PC-9 (cell line): ENCODE data around the gene PRSS33. TPM values are rescaled to one million over a fixed set of nuclear protein-coding genes. Genes with fewer than 3 reads are reported as not detected.

Source experiments
- BruUV-seq: library from RNA; stranded (reverse); fragments of 400-500 nt; replicated peaks from 2 replicates; lab custom pipeline; 2021; lab: Mats Ljungman, UMichigan
- CTCF ChIA-PET: fragments of 300-600 bp; sonication (Branson Sonifier 250); formaldehyde crosslinking; loops from one replicate; lab custom pipeline; 2022; ENCODE audit warnings: antibody characterized with exemption; lab: Charles Lee
- POLR2A ChIA-PET: fragments of 300-600 bp; sonication (Branson Sonifier 250); formaldehyde crosslinking; loops from one replicate; lab custom pipeline; 2022; ENCODE audit warnings: antibody characterized with exemption; ENCODE audit not compliant: unreplicated experiment; lab: Charles Lee
- DNase-seq, 2 experiments: peaks; one replicate each; pipeline versions ENCODE4 v3.0.0 to v3.0.0-alpha.2; 2015 to 2022; ENCODE audit warnings: mixed read lengths in 1 of 2
- H2AFZ ChIP-seq: fragments of 200-600 bp; sonication (generic); 2 replicates; pipeline ENCODE4 v1.8.1; 2017; ENCODE audit warnings: antibody characterized with exemption
- H3F3A ChIP-seq: fragments of 200-600 bp; sonication (generic); 2 replicates; pipeline ENCODE4 v1.8.1; 2017; ENCODE audit warnings: antibody characterized with exemption, mild to moderate bottlenecking, low read depth; ENCODE audit not compliant: insufficient read depth
- H3K27ac ChIP-seq: fragments of 200-600 bp; sonication (generic); 2 replicates; pipeline ENCODE4 v1.6.1; 2016; ENCODE audit warnings: mixed run types
- H3K27me3 ChIP-seq: fragments of 200-600 bp; sonication (generic); 2 replicates; pipeline ENCODE4 v1.6.1; 2016; ENCODE audit warnings: low read depth, mixed run types; ENCODE audit not compliant: insufficient read depth
- H3K36me3 ChIP-seq: fragments of 200-600 bp; sonication (generic); 2 replicates; pipeline ENCODE4 v1.6.1; 2016; ENCODE audit warnings: low read depth, mixed run types
- H3K4me1 ChIP-seq: fragments of 200-600 bp; sonication (generic); replicated peaks from 2 replicates; pipeline ENCODE4 v1.6.1; 2016; ENCODE audit warnings: mixed run types; ENCODE audit not compliant: insufficient read depth
- H3K4me2 ChIP-seq: fragments of 200-600 bp; sonication (generic); 2 replicates; pipeline ENCODE4 v1.6.1; 2017; ENCODE audit warnings: mixed run types
- H3K4me3 ChIP-seq: fragments of 200-600 bp; sonication (generic); 2 replicates; pipeline ENCODE4 v1.6.1; 2016; ENCODE audit warnings: mixed run types
- H3K79me2 ChIP-seq: fragments of 200-600 bp; sonication (generic); 2 replicates; pipeline ENCODE4 v1.6.1; 2017; ENCODE audit warnings: low read depth, mixed run types
- H3K9me2 ChIP-seq: fragments of 200-600 bp; sonication (generic); 2 replicates; pipeline ENCODE4 v1.8.1; 2017; ENCODE audit warnings: mild to moderate bottlenecking; ENCODE audit not compliant: insufficient read depth
- H3K9me3 ChIP-seq: fragments of 200-600 bp; sonication (generic); 2 replicates; pipeline ENCODE4 v1.8.1; 2016; ENCODE audit warnings: low read depth; ENCODE audit not compliant: insufficient read depth
- H4K20me1 ChIP-seq: fragments of 200-600 bp; sonication (generic); 2 replicates; pipeline ENCODE4 v1.8.1; 2017; ENCODE audit not compliant: insufficient read depth
- CTCF ChIP-seq: fragments of 200-600 bp; sonication (generic); conservative IDR thresholded peaks from 2 replicates; pipeline ENCODE4 v1.6.1; 2017; ENCODE audit warnings: mixed run types, antibody characterized with exemption, mild to moderate bottlenecking, moderate library complexity
- EZH2 ChIP-seq: fragments of 200-600 bp; sonication (generic); IDR thresholded peaks from 2 replicates; pipeline ENCODE4 v1.8.0; 2017; ENCODE audit warnings: antibody characterized with exemption, low read depth
- intact Hi-C: fragments of 100-400 bp; cut with micrococcal nuclease; formaldehyde crosslinking; loops from one replicate; pipeline ENCODE4 v1.10.0; 2022; ENCODE audit not compliant: unreplicated experiment
- total RNA-seq: library from RNA; stranded (reverse); gene quantifications from 2 replicates; pipeline ENCODE4 v1.2.3, GENCODE V29; 2021

Gene PRSS33
- total RNA-seq, 1 experiment from 2014 or later: 0.33 TPM

- H3K36me3 ChIP-seq: no peaks in the 10 kb centered on the region
- H3K4me2 ChIP-seq: no peak overlapping the region
- TF ChIP-seq CTCF (no peak), EZH2 (no peak)
- no peaks in the 10 kb centered on the region for H3K79me2 ChIP-seq
- no TSS peak for BruUV-seq
- H3F3A ChIP-seq: no peaks in the 10 kb centered on the region
- no peak overlapping the region for H3K4me3 ChIP-seq
- no peak overlapping the region for H2AFZ ChIP-seq
- DNase-seq: no peak
- no peaks in the 10 kb centered on the region for H4K20me1 ChIP-seq
- POLR2A ChIA-PET: no interaction called here
- no peaks in the 10 kb centered on the region for H3K9me3 ChIP-seq
- CTCF ChIA-PET: interaction anchor here (0.7 kb wide), 1 partner anchor 41 kb away, joined by 7 read pairs; no protein-coding TSS in a partner anchor
- H3K27me3 ChIP-seq: no peaks in the 10 kb centered on the region
- intact Hi-C loops: no loop called here
- no peaks in the 10 kb centered on the region for H3K9me2 ChIP-seq
- H3K4me1 ChIP-seq: no peaks in the 10 kb centered on the region
- no peak overlapping the region for H3K27ac ChIP-seq
Measured at GRCh38 chr16:2742323-2743006, 44.9 kb downstream of the PRSS33 start.

- CTCF ChIA-PET: interaction anchor here (0.6 kb wide), 1 partner anchor 134 kb away, joined by 17 read pairs; no protein-coding TSS in a partner anchor
- Histone ChIP-seq H3K4me3 (no peak overlapping the region), H4K20me1 (no peaks in the 10 kb centered on the region), H2AFZ (no peak overlapping the region), H3F3A (no peaks in the 10 kb centered on the region), H3K27me3 (no peaks in the 10 kb centered on the region), H3K9me3 (no peaks in the 10 kb centered on the region), H3K27ac (no peak overlapping the region), H3K9me2 (no peaks in the 10 kb centered on the region), H3K4me1 (no peaks in the 10 kb centered on the region), H3K4me2 (no peak overlapping the region), H3K36me3 (no peaks in the 10 kb centered on the region), H3K79me2 (no peaks in the 10 kb centered on the region)
- no peak for DNase-seq
- no TSS peak for BruUV-seq
- intact Hi-C loops: no loop called here
- TF ChIP-seq EZH2: no peak
- TF ChIP-seq CTCF: no peak
- POLR2A ChIA-PET: no interaction called here
Measured at GRCh38 chr16:2741168-2741567, 46.2 kb downstream of the PRSS33 start.

- Histone ChIP-seq H4K20me1 (no peaks in the 10 kb centered on the region), H2AFZ (no peak overlapping the region), H3F3A (no peaks in the 10 kb centered on the region), H3K9me2 (no peaks in the 10 kb centered on the region), H3K27ac (no peak overlapping the region), H3K36me3 (no peaks in the 10 kb centered on the region), H3K4me3 (no peak overlapping the region), H3K79me2 (no peaks in the 10 kb centered on the region), H3K4me2 (no peak overlapping the region), H3K27me3 (no peaks in the 10 kb centered on the region), H3K4me1 (no peaks in the 10 kb centered on the region), H3K9me3 (no peaks in the 10 kb centered on the region)
- no peak for TF ChIP-seq EZH2
- TF ChIP-seq CTCF: no peak
- POLR2A ChIA-PET: no interaction called here
- BruUV-seq: no TSS peak
- CTCF ChIA-PET: no interaction called here
- intact Hi-C loops: no loop called here
- no peak for DNase-seq
Measured at GRCh38 chr16:2740476-2740875, 46.9 kb downstream of the PRSS33 start.
